HepG2 (cell line): ENCODE data around the gene WNT5B. TPM values are rescaled to one million over a fixed set of nuclear protein-coding genes. Genes with fewer than 3 reads are reported as not detected.

Experiments
- ATAC-seq: fragments of 200-7000 bp; cut with Tn5 transposase; 3 replicates; pipeline ENCODE4 v1.9.1; 2020; ENCODE audit warnings: mild to moderate bottlenecking, moderate library complexity
- BruUV-seq: library from RNA; stranded (reverse); fragments of 400-500 nt; replicated peaks from 2 replicates; lab custom pipeline; 2021; lab: Mats Ljungman, UMichigan
- CTCF ChIA-PET: fragments of 300-600 bp; formaldehyde crosslinking; extraction: SDS; loops from one replicate; lab custom pipeline; 2021; ENCODE audit warnings: low total read pairs, inconsistent platforms, low intra/inter-chr PET ratio; lab: Yijun Ruan, JAX
- POLR2A ChIA-PET: fragments of 350-600 bp; sonication (Branson Sonifier 250); formaldehyde crosslinking; loops from one replicate; lab custom pipeline; 2020; ENCODE audit warnings: antibody characterized with exemption, inconsistent platforms; lab: Yijun Ruan, JAX
- DNase-seq: peaks from one replicate; pipeline ENCODE4 v3.0.0-alpha.2; 2015; ENCODE audit warnings: low spot score
- FAIRE-seq: peaks from 3 replicates; lab custom pipeline; 2011; peaks lifted over from hg19 to GRCh38; lab: Jason Lieb, UNC
- H2AFZ ChIP-seq: one replicate; pipeline ENCODE4 v1.6.1; 2011; ENCODE audit warnings: low read length, inconsistent platforms
- H3K27ac ChIP-seq: fragments of 300-600 bp; 3 replicates; pipeline ENCODE4 v1.8.0; 2011; ENCODE audit warnings: mixed run types, mild to moderate bottlenecking, mixed read lengths, low read length, inconsistent platforms; ENCODE audit not compliant: insufficient read depth; ENCODE audit errors: extremely low read length
- H3K27me3 ChIP-seq, 2 experiments: fragments of 200-600 bp in 1 of 2; 2 replicates in 1 of 2; 3 replicates in 1 of 2; pipeline versions ENCODE4 v1.6.0 to v1.8.0; 2011; ENCODE audit warnings: low read length in 2 of 2, mild to moderate bottlenecking in 2 of 2, moderate library complexity in 2 of 2, inconsistent platforms in 1 of 2; ENCODE audit not compliant: insufficient read depth in 2 of 2, control insufficient read depth in 1 of 2
- H3K36me3 ChIP-seq, 2 experiments: fragments of 200-600 bp in 1 of 2; replicated peaks in 1 of 2; 2 replicates in 1 of 2; 3 replicates in 1 of 2; pipeline versions ENCODE4 v1.5.1 to v1.8.0; 2011; ENCODE audit warnings: low read length in 2 of 2, inconsistent platforms in 1 of 2; ENCODE audit not compliant: insufficient read depth in 2 of 2, control insufficient read depth in 1 of 2
- H3K4me1 ChIP-seq: 2 replicates; pipeline ENCODE4 v1.5.1; 2012; ENCODE audit warnings: low read length, inconsistent platforms; ENCODE audit not compliant: insufficient read depth
- H3K4me2 ChIP-seq: 2 replicates; pipeline ENCODE4 v1.6.0; 2011; ENCODE audit warnings: low read depth, low read length, inconsistent platforms
- H3K4me3 ChIP-seq, 3 experiments: fragments of 200-600 bp in 1 of 3; sonication (generic), shearing (Covaris generic) in 1 of 3; replicated peaks in 1 of 3; 2 replicates each; pipeline ENCODE4 v1.5.1; 2011 to 2016; ENCODE audit warnings: low read length in 3 of 3, inconsistent platforms in 2 of 3, low read depth in 2 of 3, mild to moderate bottlenecking in 2 of 3, control low read depth in 1 of 3, mixed read lengths in 1 of 3; ENCODE audit not compliant: insufficient read depth in 1 of 3
- H3K79me2 ChIP-seq: one replicate; pipeline ENCODE4 v1.6.1; 2011; ENCODE audit warnings: low read length, inconsistent platforms; ENCODE audit not compliant: insufficient read depth
- H3K9ac ChIP-seq: 2 replicates; pipeline ENCODE4 v1.6.0; 2011; ENCODE audit warnings: mild to moderate bottlenecking, low read depth, low read length, inconsistent platforms; ENCODE audit not compliant: insufficient read depth
- H3K9me3 ChIP-seq: 2 replicates; pipeline ENCODE4 v1.5.1; 2012; ENCODE audit warnings: mild to moderate bottlenecking, low read length
- H4K20me1 ChIP-seq: 2 replicates; pipeline ENCODE4 v1.6.0; 2011; ENCODE audit warnings: inconsistent platforms, mild to moderate bottlenecking, low read length, moderate library complexity; ENCODE audit not compliant: insufficient read depth
- CTCF ChIP-seq: sonication (generic); formaldehyde crosslinking; IDR thresholded peaks from 2 replicates; pipeline ENCODE4 v1.5.0; 2020; ENCODE audit warnings: mild to moderate bottlenecking, missing genetic modification reagents, moderate library complexity
- EHMT2 ChIP-seq: fragments of 200-600 bp; sonication (generic); IDR thresholded peaks from 2 replicates; pipeline ENCODE4 v1.7.0; 2017; ENCODE audit warnings: antibody characterized with exemption, low read depth, low read length, borderline replicate concordance
- LBX2 ChIP-seq: sonication (generic); formaldehyde crosslinking; IDR thresholded peaks from 2 replicates; pipeline ENCODE4 v1.5.0; 2020; ENCODE audit warnings: missing genetic modification reagents, mild to moderate bottlenecking, borderline replicate concordance
- LRRFIP1 ChIP-seq: sonication (generic); formaldehyde crosslinking; conservative IDR thresholded peaks from 2 replicates; pipeline ENCODE4 v1.4.0; 2020; ENCODE audit warnings: missing genetic modification reagents
- MAFK ChIP-seq, 2 experiments: IDR thresholded peaks in 1 of 2; conservative IDR thresholded peaks in 1 of 2; 2 replicates each; pipeline ENCODE4 v1.6.1; 2011; ENCODE audit warnings: improper control_type of control experiment in 2 of 2, low read length in 2 of 2
- MTA3 ChIP-seq: sonication (generic); formaldehyde crosslinking; IDR thresholded peaks from 2 replicates; pipeline ENCODE4 v1.4.0; 2020; ENCODE audit warnings: missing genetic modification reagents
- PCBP2 ChIP-seq: fragments of 200-400 bp; formaldehyde crosslinking; optimal IDR thresholded peaks from 2 replicates; pipeline ENCODE3; 2018; ENCODE audit warnings: low read length, low read depth; ENCODE audit not compliant: poor library complexity, severe bottlenecking
- POGZ ChIP-seq: sonication (generic); formaldehyde crosslinking; IDR thresholded peaks from 2 replicates; pipeline ENCODE4 v1.4.0; 2020; ENCODE audit warnings: mild to moderate bottlenecking, missing genetic modification reagents
- TARDBP ChIP-seq: sonication (generic); formaldehyde crosslinking; IDR thresholded peaks from 2 replicates; pipeline ENCODE4 v1.8.0; 2022; ENCODE audit warnings: mild to moderate bottlenecking, missing genetic modification reagents
- ZBED4 ChIP-seq: sonication (generic); formaldehyde crosslinking; IDR thresholded peaks from 2 replicates; pipeline ENCODE4 v1.4.0; 2020; ENCODE audit warnings: missing genetic modification reagents, borderline replicate concordance
- ZSCAN20 ChIP-seq: sonication (generic); formaldehyde crosslinking; IDR thresholded peaks from 2 replicates; pipeline ENCODE4 v1.4.0; 2020; ENCODE audit warnings: missing genetic modification reagents, mild to moderate bottlenecking, borderline replicate concordance
- WGBS: methylation state at CpG from one replicate; pipeline ENCODE4 v1.1.6; 2017; ENCODE audit warnings: low lambda C conversion rate; 5-methylcytosine and 5-hydroxymethylcytosine counted together
- in situ Hi-C: cut with HindIII; loops from 2 replicates; pipeline ENCODE4 v1.10.0; 2017; ENCODE audit warnings: low pct_unique_long_range_greater_than_20kb; ENCODE audit not compliant: extremely low pct_ligation_motif_present
- intact Hi-C: fragments of 100-400 bp; cut with micrococcal nuclease; formaldehyde crosslinking; loops from one replicate; pipeline ENCODE4 v1.10.0; 2022; ENCODE audit not compliant: unreplicated experiment
- polyA plus RNA-seq, 8 experiments: library from polyadenylated mRNA; depleted of rRNA in 3 of 8; stranded (reverse) in 7 of 8; unstranded in 1 of 8; fragments of >200 nt; fragmentation: Illumina TruSeq in 4 of 8; extraction: Trizol in 4 of 8; gene quantifications; 2 replicates each; pipeline versions ENCODE4 v1.2.1 to v1.2.3, GENCODE V29; 2011 to 2016; ENCODE audit warnings: low read depth in 4 of 8, missing spikeins in 1 of 8, mixed read lengths in 1 of 8; ENCODE audit not compliant: insufficient read depth in 1 of 8
- total RNA-seq, 5 experiments: library from RNA; depleted of rRNA; stranded (reverse); fragments of >200 nt; fragmentation: Illumina TruSeq; extraction: Trizol; gene quantifications; 2 replicates each; pipeline ENCODE4 v1.2.3, GENCODE V29; 2016; ENCODE audit warnings: low read depth in 1 of 5

Gene WNT5B
- total and polyA plus RNA-seq, 2 of the 13 experiments (the other 11 are each of a cell fraction or from before 2014, with no cell fraction given) = 0.04 TPM; not detected in 1

- no peak for TF ChIP-seq CTCF (CRISPR knock-in tag)
- no peak for TF ChIP-seq ZBED4 (CRISPR knock-in tag)
These were observed 51.9 kb downstream of the WNT5B start (continued) for GRCh38 chr12:1680804-1681492.

- in situ Hi-C loops = no loop called here
- WGBS = 17% methylated on average over 2 of the region's 2 CpGs
- no peaks in the 10 kb centered on the region for H3K79me2 ChIP-seq
- no peak for DNase-seq
- no peak overlapping the region for H3K27ac ChIP-seq
- CTCF ChIA-PET = no interaction called here
- H3K4me1 ChIP-seq = peaks cover 27% of the 10 kb centered on the region
- FAIRE-seq = no peak
- intact Hi-C loops = no loop called here
- H3K9me3 ChIP-seq = no peaks in the 10 kb centered on the region
- H3K27me3 ChIP-seq = no peaks in the 10 kb centered on the region; a peak in 1 of 5 replicates
- POLR2A ChIA-PET = interaction anchor here (1.9 kb wide), 1 partner anchor 9 kb away, joined by 6 read pairs; the partner anchor contains the start of gene ADIPOR2
- H3K36me3 ChIP-seq = no peaks in the 10 kb centered on the region
- no peak for ATAC-seq
- H4K20me1 ChIP-seq = no peaks in the 10 kb centered on the region
- no peak overlapping the region for H2AFZ ChIP-seq
- no TSS peak for BruUV-seq
- H3K4me3 ChIP-seq = no peak overlapping the region
- no peak overlapping the region for H3K4me2 ChIP-seq
- no peak overlapping the region for H3K9ac ChIP-seq
- TF ChIP-seq PCBP2 (no peak), TARDBP (no peak), ZSCAN20 (no peak), EHMT2 (no peak), LRRFIP1 (CRISPR knock-in tag) (no peak), LBX2 (CRISPR knock-in tag) (no peak), MTA3 (no peak), MAFK (conservative IDR thresholded peaks at IDR 0.05 in 1 of 2, IDR thresholded peaks at IDR 0.05 in 1 of 2; ENCODE audit: low read length in 2 of 2) (no peak), POGZ (no peak)
These were observed 52.4 kb downstream of the WNT5B start for GRCh38 chr12:1681493-1681807.
